Mesenchymal stem cell (in vitro differentiated cells and primary cell): Measurements from ENCODE around the gene PDP2.

Experiments
- DNase-seq: peaks from one replicate; pipeline ENCODE4 v3.0.0-alpha.2; 2013
- H2AFZ ChIP-seq: one replicate; pipeline ENCODE4 v1.6.1; 2013; ENCODE audit warnings: low read depth, mild to moderate bottlenecking, control low read depth, inconsistent platforms, low read length, moderate library complexity
- H2AK5ac ChIP-seq: 2 replicates; pipeline ENCODE4 v1.6.1; 2013; ENCODE audit warnings: low read length, moderate library complexity, mild to moderate bottlenecking, inconsistent platforms; ENCODE audit not compliant: severe bottlenecking
- H2BK120ac ChIP-seq: one replicate; pipeline ENCODE4 v1.6.1; 2013; ENCODE audit warnings: low read depth, mild to moderate bottlenecking, inconsistent platforms, low read length, moderate library complexity
- H2BK12ac ChIP-seq, 2 experiments: one replicate each; pipeline ENCODE4 v1.6.1; 2013; ENCODE audit warnings: inconsistent platforms in 2 of 2, low read length in 2 of 2, mild to moderate bottlenecking in 2 of 2, moderate library complexity in 2 of 2, control low read depth in 1 of 2
- H2BK15ac ChIP-seq: one replicate; pipeline ENCODE4 v1.6.1; 2013; ENCODE audit warnings: mild to moderate bottlenecking, low read depth, inconsistent platforms; ENCODE audit not compliant: poor library complexity, severe bottlenecking
- H2BK5ac ChIP-seq: 2 replicates; pipeline ENCODE4 v1.6.1; 2013; ENCODE audit warnings: low read depth, mild to moderate bottlenecking, low read length, control low read depth, inconsistent platforms; ENCODE audit not compliant: poor library complexity, severe bottlenecking
- H3K14ac ChIP-seq, 2 experiments: one replicate each; pipeline ENCODE4 v1.6.1; 2013; ENCODE audit warnings: inconsistent platforms in 2 of 2, low read length in 2 of 2, control low read depth in 1 of 2, mild to moderate bottlenecking in 1 of 2, moderate library complexity in 1 of 2
- H3K18ac ChIP-seq, 2 experiments: one replicate each; pipeline ENCODE4 v1.6.1; 2013; ENCODE audit warnings: inconsistent platforms in 2 of 2, low read length in 2 of 2, control low read depth in 1 of 2, low read depth in 1 of 2, mild to moderate bottlenecking in 1 of 2
- H3K23ac ChIP-seq, 2 experiments: one replicate each; pipeline ENCODE4 v1.6.1; 2013; ENCODE audit warnings: inconsistent platforms in 2 of 2, low read length in 2 of 2, mild to moderate bottlenecking in 2 of 2, moderate library complexity in 2 of 2, control low read depth in 1 of 2
- H3K27ac ChIP-seq: 2 replicates; pipeline ENCODE4 v1.5.1; 2013; ENCODE audit warnings: mild to moderate bottlenecking, moderate library complexity, low read length, control low read depth, inconsistent platforms; ENCODE audit not compliant: poor library complexity, severe bottlenecking
- H3K27me3 ChIP-seq, 2 experiments: 2 replicates each; pipeline versions ENCODE4 v1.6.1 to v1.7.0; 2013; ENCODE audit warnings: low read length in 2 of 2, mild to moderate bottlenecking in 2 of 2, moderate library complexity in 2 of 2, control low read depth in 1 of 2, inconsistent platforms in 1 of 2; ENCODE audit not compliant: control insufficient read depth in 1 of 2, insufficient read depth in 1 of 2
- H3K36me3 ChIP-seq, 2 experiments: 2 replicates each; pipeline versions ENCODE4 v1.6.1 to v1.7.0; 2013; ENCODE audit warnings: low read length in 2 of 2, control low read depth in 1 of 2, inconsistent platforms in 1 of 2, low read depth in 1 of 2, mild to moderate bottlenecking in 1 of 2; ENCODE audit not compliant: insufficient read depth in 2 of 2, control insufficient read depth in 1 of 2
- H3K4ac ChIP-seq, 2 experiments: one replicate each; pipeline ENCODE4 v1.6.1; 2013; ENCODE audit warnings: inconsistent platforms in 2 of 2, low read length in 2 of 2, mild to moderate bottlenecking in 2 of 2, moderate library complexity in 2 of 2, control low read depth in 1 of 2, low read depth in 1 of 2
- H3K4me1 ChIP-seq: 2 replicates; pipeline ENCODE4 v1.6.1; 2013; ENCODE audit warnings: low read depth, low read length, control low read depth; ENCODE audit not compliant: control insufficient read depth, insufficient read depth
- H3K4me2 ChIP-seq: 2 replicates; pipeline ENCODE4 v1.6.1; 2013; ENCODE audit warnings: low read length, mild to moderate bottlenecking, inconsistent platforms; ENCODE audit not compliant: poor library complexity, severe bottlenecking
- H3K4me3 ChIP-seq, 2 experiments: 2 replicates each; pipeline versions ENCODE4 v1.5.1 to v1.7.0; 2013; ENCODE audit warnings: low read length in 2 of 2, mild to moderate bottlenecking in 2 of 2, control low read depth in 1 of 2, low read depth in 1 of 2; ENCODE audit not compliant: insufficient read depth in 1 of 2
- H3K79me1 ChIP-seq: replicated peaks from 2 replicates; pipeline ENCODE4 v1.6.1; 2013; ENCODE audit warnings: mild to moderate bottlenecking, control low read depth, low read length, inconsistent platforms; ENCODE audit not compliant: poor library complexity, severe bottlenecking
- H3K9ac ChIP-seq: 2 replicates; pipeline ENCODE4 v1.7.0; 2013; ENCODE audit warnings: mild to moderate bottlenecking, low read length, moderate library complexity
- H3K9me3 ChIP-seq: 2 replicates; pipeline ENCODE4 v1.7.0; 2013; ENCODE audit warnings: mild to moderate bottlenecking, low read length; ENCODE audit not compliant: control insufficient read depth
- H4K8ac ChIP-seq: one replicate; pipeline ENCODE4 v1.6.1; 2013; ENCODE audit warnings: inconsistent platforms, mild to moderate bottlenecking, low read length, moderate library complexity
- H4K91ac ChIP-seq: one replicate; pipeline ENCODE4 v1.6.1; 2013; ENCODE audit warnings: mild to moderate bottlenecking, low read length, inconsistent platforms
- WGBS: methylation state at CpG from one replicate; pipeline ENCODE4 v1.1.7; 2013; ENCODE audit warnings: mixed read lengths; 5-methylcytosine and 5-hydroxymethylcytosine counted together

The PDP2 gene

DNA sequence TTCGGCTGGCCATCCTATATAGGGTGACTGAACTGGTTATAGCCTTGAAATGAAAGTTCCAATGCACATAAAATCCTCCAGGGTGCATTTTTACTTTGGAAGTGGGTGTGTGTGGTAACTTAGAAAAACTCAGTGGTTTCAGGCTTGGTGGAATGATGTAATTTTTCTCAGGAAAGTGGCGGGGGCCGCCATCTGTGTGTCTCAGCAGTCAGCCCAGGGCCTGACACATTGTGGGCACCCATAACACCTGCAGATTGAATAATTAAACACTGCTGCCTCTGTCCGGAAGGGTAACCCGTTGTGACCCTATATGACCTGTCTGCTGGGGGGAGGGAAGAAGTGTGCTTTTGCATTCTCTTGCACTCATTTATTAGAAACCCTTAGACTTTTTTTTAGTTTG lies 2.2 kb upstream of the PDP2 start:
- H3K14ac ChIP-seq, result no peak overlapping the region
- no peak overlapping the region for H2AK5ac ChIP-seq
- no peak overlapping the region for H3K4ac ChIP-seq
- 70% methylated on average over 3 of the region's 5 CpGs for WGBS
- H3K27me3 ChIP-seq, result no peaks in the 10 kb centered on the region
- no peaks in the 10 kb centered on the region for H3K36me3 ChIP-seq
- H2BK12ac ChIP-seq, result no peak overlapping the region
- no peak overlapping the region for H2BK120ac ChIP-seq
- no peak overlapping the region for H3K18ac ChIP-seq
- no peak overlapping the region for H2BK15ac ChIP-seq
- H3K27ac ChIP-seq, result peak overlapping the region; percentile 62
- H3K9me3 ChIP-seq, result no peaks in the 10 kb centered on the region
- H3K4me3 ChIP-seq, result no peak overlapping the region
- peaks cover 24% of the 10 kb centered on the region for H3K4me1 ChIP-seq
- no peak overlapping the region for H3K9ac ChIP-seq
- no peak overlapping the region for H2AFZ ChIP-seq
- peaks cover 14% of the 10 kb centered on the region for H3K79me1 ChIP-seq
- no peak overlapping the region for H3K23ac ChIP-seq
- H2BK5ac ChIP-seq, result no peak overlapping the region
- H3K4me2 ChIP-seq, result no peak overlapping the region
- H4K91ac ChIP-seq, result no peak overlapping the region
- peak; percentile 26 for DNase-seq
- no peak overlapping the region for H4K8ac ChIP-seq

DNA sequence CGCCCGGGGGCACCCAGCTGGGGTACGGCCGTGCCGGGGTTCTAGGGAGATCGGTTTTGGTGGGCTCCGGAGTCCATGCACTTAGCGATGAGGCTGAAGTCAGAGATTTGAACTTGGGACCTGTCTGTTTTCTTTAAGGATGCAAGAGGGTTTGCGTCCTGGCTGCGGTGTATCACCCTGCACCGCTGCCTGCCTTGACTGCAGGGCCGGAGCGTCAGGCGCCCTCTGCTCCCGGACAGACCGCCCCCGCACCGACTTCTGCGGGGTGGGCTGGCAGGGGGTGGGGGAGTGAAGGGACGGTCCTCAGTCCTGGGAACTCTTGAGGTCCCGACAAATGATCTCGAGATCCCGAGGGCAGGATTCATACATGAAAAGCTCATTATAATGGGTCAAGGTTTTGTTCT lies 701 bp downstream of the PDP2 start:
- peak overlapping the region in 1 of 2 experiments; percentile 42 for H3K4ac ChIP-seq
- H4K91ac ChIP-seq, result peak overlapping the region; percentile 9
- H3K23ac ChIP-seq, result no peak overlapping the region
- DNase-seq, result peak; percentile 39
- H2AK5ac ChIP-seq, result no peak overlapping the region
- no peaks in the 10 kb centered on the region for H3K9me3 ChIP-seq
- peak overlapping the region; percentile 65 to 97 for H3K4me3 ChIP-seq
- H3K27me3 ChIP-seq, result no peaks in the 10 kb centered on the region
- no peak overlapping the region for H2BK5ac ChIP-seq
- H2BK120ac ChIP-seq, result no peak overlapping the region
- peaks cover 17% of the 10 kb centered on the region for H3K4me1 ChIP-seq
- H3K14ac ChIP-seq, result peak overlapping the region in 1 of 2 experiments; percentile 15
- peak overlapping the region; percentile 33 for H4K8ac ChIP-seq
- peak overlapping the region; percentile 88 to 89 for H3K18ac ChIP-seq
- peak overlapping the region; percentile 83 for H3K4me2 ChIP-seq
- WGBS, result under 1% methylated on average over 19 of the region's 23 CpGs
- H3K27ac ChIP-seq, result no peak overlapping the region
- peak overlapping the region; percentile 93 for H3K9ac ChIP-seq
- H2BK12ac ChIP-seq, result no peak overlapping the region
- no peak overlapping the region for H2AFZ ChIP-seq
- peaks cover 28% of the 10 kb centered on the region for H3K79me1 ChIP-seq
- peaks cover 15 to 23% of the 10 kb centered on the region in 2 experiments for H3K36me3 ChIP-seq
- H2BK15ac ChIP-seq, result no peak overlapping the region

DNA sequence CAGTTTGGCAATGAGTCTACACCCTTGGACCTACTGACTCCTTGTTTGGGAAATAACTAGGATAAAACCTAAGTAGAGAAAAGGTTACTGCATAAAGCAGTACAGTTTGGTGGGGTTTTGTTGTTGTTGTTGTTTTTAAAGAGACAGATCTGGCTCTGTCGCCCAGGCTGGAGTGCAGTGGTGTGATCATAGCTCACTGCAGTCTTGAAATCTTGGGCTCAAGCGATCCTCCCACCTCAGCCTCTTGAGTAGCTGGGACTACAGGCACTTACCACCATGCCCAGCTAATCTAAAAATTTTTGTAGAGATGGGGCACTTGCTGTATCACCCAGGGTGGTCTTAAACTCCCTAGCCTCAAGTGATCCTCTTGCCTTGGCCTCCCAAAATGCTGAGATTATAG lies 1.2 kb downstream of the PDP2 start:
- peak overlapping the region; percentile 93 for H3K9ac ChIP-seq
- peaks cover 15 to 28% of the 10 kb centered on the region in 2 experiments for H3K36me3 ChIP-seq
- whole genome bisulfite sequencing, result 87% methylated on average over 2 of the region's 2 CpGs
- no peak overlapping the region for H4K8ac ChIP-seq
- H2AFZ ChIP-seq, result no peak overlapping the region
- H3K23ac ChIP-seq, result no peak overlapping the region
- H3K14ac ChIP-seq, result no peak overlapping the region
- H2BK120ac ChIP-seq, result no peak overlapping the region
- H2BK15ac ChIP-seq, result no peak overlapping the region
- H2BK12ac ChIP-seq, result no peak overlapping the region
- H3K4me3 ChIP-seq, result peak overlapping the region in 1 of 2 experiments; percentile 97
- no peak overlapping the region for H2AK5ac ChIP-seq
- peaks cover 17% of the 10 kb centered on the region for H3K4me1 ChIP-seq
- no peak overlapping the region for H4K91ac ChIP-seq
- no peak overlapping the region for H2BK5ac ChIP-seq
- H3K4ac ChIP-seq, result no peak overlapping the region
- no peak for DNase-seq
- H3K27me3 ChIP-seq, result no peaks in the 10 kb centered on the region
- no peaks in the 10 kb centered on the region for H3K9me3 ChIP-seq
- no peak overlapping the region for H3K27ac ChIP-seq
- peaks cover 29% of the 10 kb centered on the region for H3K79me1 ChIP-seq
- H3K4me2 ChIP-seq, result peak overlapping the region; percentile 73
- no peak overlapping the region for H3K18ac ChIP-seq

DNA sequence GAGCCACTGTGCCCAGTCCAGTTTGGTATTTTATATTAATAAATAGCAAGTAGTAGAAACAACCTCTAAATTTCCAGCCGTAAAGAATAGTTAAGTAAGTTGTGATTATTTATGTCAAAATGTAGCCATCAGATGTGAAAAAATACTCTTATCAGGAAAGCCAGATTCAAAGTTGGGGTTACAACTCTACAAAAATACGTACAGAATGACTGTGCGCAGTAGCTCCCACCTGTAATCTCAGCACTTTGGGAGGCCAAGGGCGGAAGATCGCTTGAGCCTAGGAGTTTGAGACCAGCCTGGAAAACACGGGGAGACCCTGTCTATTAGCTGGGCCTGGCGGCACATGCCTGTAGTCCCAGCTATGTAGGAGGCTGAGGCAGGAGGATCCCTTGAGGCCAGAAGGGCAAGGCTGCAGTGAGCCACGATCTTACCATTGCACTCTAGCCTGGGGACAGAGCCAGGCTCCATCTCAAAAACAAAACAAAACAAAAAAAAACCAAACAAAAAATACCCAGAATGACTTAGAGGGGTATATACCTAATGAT lies 1.7 kb downstream of the PDP2 start:
- H4K91ac ChIP-seq, result no peak overlapping the region
- H3K4ac ChIP-seq, result no peak overlapping the region
- no peak overlapping the region for H2AFZ ChIP-seq
- H3K14ac ChIP-seq, result no peak overlapping the region
- no peak overlapping the region for H2BK5ac ChIP-seq
- no peak overlapping the region for H2BK15ac ChIP-seq
- no peak overlapping the region for H2BK120ac ChIP-seq
- peaks cover 33% of the 10 kb centered on the region for H3K79me1 ChIP-seq
- H3K4me2 ChIP-seq, result no peak overlapping the region
- H3K4me3 ChIP-seq, result peak overlapping the region; percentile 23 to 97
- 94% methylated on average over 6 of the region's 8 CpGs for whole genome bisulfite sequencing
- no peak overlapping the region for H3K27ac ChIP-seq
- H2BK12ac ChIP-seq, result no peak overlapping the region
- no peak overlapping the region for H2AK5ac ChIP-seq
- H3K18ac ChIP-seq, result no peak overlapping the region
- H3K9me3 ChIP-seq, result no peaks in the 10 kb centered on the region
- H3K4me1 ChIP-seq, result peaks cover 17% of the 10 kb centered on the region
- no peak overlapping the region for H3K9ac ChIP-seq
- DNase-seq, result no peak
- peak overlapping the region in 1 of 2 experiments; percentile 17 for H3K23ac ChIP-seq
- no peak overlapping the region for H4K8ac ChIP-seq
- no peaks in the 10 kb centered on the region for H3K27me3 ChIP-seq
- peaks cover 15 to 33% of the 10 kb centered on the region in 2 experiments for H3K36me3 ChIP-seq
